Limb (tissue), 2 donors: ENCODE data around the gene LITAF.

ENCODE experiments used
- DNase-seq, 2 donors: peaks; one replicate each; pipeline ENCODE4 v3.0.0-alpha.2; 2016; ENCODE audit errors: extremely low spot score in 2 of 2

The LITAF gene

GRCh38 chr16:11554053-11554452 lies 32.7 kb downstream of the LITAF start:
- no peak for DNase-seq

- DNase-seq: no peak
Measured at GRCh38 chr16:11553371-11553770, 33.3 kb downstream of the LITAF start.

- DNase-seq: peak in 1 of 2 donors; percentile 36
Measured at GRCh38 chr16:11552440-11552839, 34.3 kb downstream of the LITAF start.

- no peak for DNase-seq
Measured at GRCh38 chr16:11551842-11552241, 34.9 kb downstream of the LITAF start.

GRCh38 chr16:11550791-11551498 lies 35.8 kb downstream of the LITAF start:
- DNase-seq: peak in 1 of 2 donors; percentile 38

- DNase-seq: no peak
Measured at GRCh38 chr16:11547118-11547916, 39.4 kb downstream of the LITAF start.

GRCh38 chr16:11546608-11547061 lies 40.1 kb downstream of the LITAF start:
- DNase-seq: no peak

- no peak for DNase-seq
Measured at GRCh38 chr16:11543661-11544393, 42.9 kb downstream of the LITAF start.

GRCh38 chr16:11542069-11542744 lies 44.5 kb downstream of the LITAF start:
- DNase-seq: no peak

- DNase-seq: no peak
Measured at GRCh38 chr16:11539641-11540050, 47.1 kb downstream of the LITAF start.

- no peak for DNase-seq
Measured at GRCh38 chr16:11538880-11539279, 47.8 kb downstream of the LITAF start.

- DNase-seq: no peak
Measured at GRCh38 chr16:11536104-11536866, 50.4 kb downstream of the LITAF start.

GRCh38 chr16:11535494-11535893 lies 51.2 kb downstream of the LITAF start:
- no peak for DNase-seq

GRCh38 chr16:11534262-11534661 lies 52.5 kb downstream of the LITAF start:
- no peak for DNase-seq

- DNase-seq: no peak
Measured at GRCh38 chr16:11533588-11533987, 53.1 kb downstream of the LITAF start.

- DNase-seq: no peak
Measured at GRCh38 chr16:11530171-11530940, 56.4 kb downstream of the LITAF start.

- DNase-seq: no peak
Measured at GRCh38 chr16:11529285-11529684, 57.4 kb downstream of the LITAF start.

- DNase-seq: no peak
Measured at GRCh38 chr16:11528053-11528452, 58.7 kb downstream of the LITAF start.

GRCh38 chr16:11526655-11527350 lies 59.9 kb downstream of the LITAF start:
- no peak for DNase-seq
